ENCODE data around the gene ITGA5. TPM values are rescaled to one million over a fixed set of nuclear protein-coding genes. Genes with fewer than 3 reads are reported as not detected.

ITGA5 gene
- total RNA-seq, 1 experiment from 2014 or later: 12.2 TPM

GRCh38 chr12:54425702-54426101 lies 6.6 kb upstream of the ITGA5 start:
- Histone ChIP-seq H3K56ac (ENCODE audit: insufficient read length, low read depth, low read length) (no peak overlapping the region), H2BK15ac (ENCODE audit: low read depth, low read length) (no peak overlapping the region), H2BK120ac (ENCODE audit: low read depth, low read length, poor library complexity, severe bottlenecking) (no peak overlapping the region), H3K23me2 (ENCODE audit: insufficient read length, low read depth, low read length, poor library complexity, severe bottlenecking) (no peaks in the 10 kb centered on the region), H3K4me2 (ENCODE audit: insufficient read depth, insufficient read length, low read length) (no peak overlapping the region), H3K79me2 (ENCODE audit: insufficient read depth, low read length) (no peaks in the 10 kb centered on the region), H2BK20ac (ENCODE audit: low read depth, low read length, poor library complexity, severe bottlenecking) (no peak overlapping the region), H3K9ac (ENCODE audit: extremely low read depth, insufficient read length, low read length) (no peak overlapping the region), H3T11ph (ENCODE audit: low read length) (no peak overlapping the region), H3K14ac (ENCODE audit: insufficient read depth, low read length) (no peak overlapping the region), H2BK12ac (ENCODE audit: insufficient read length, low read depth, low read length) (no peak overlapping the region), H4K91ac (ENCODE audit: insufficient read length, low read depth, low read length) (no peak overlapping the region), H3K27me3 (ENCODE audit: insufficient read depth, low read length) (peaks cover 3% of the 10 kb centered on the region; the same call in 1 of the 2 replicates), H3K4ac (ENCODE audit: low read depth, low read length) (no peak overlapping the region), H3K4me1 (ENCODE audit: insufficient read depth, low read length) (peaks cover 5% of the 10 kb centered on the region; the same call in 1 of the 2 replicates), H4K5ac (ENCODE audit: insufficient read length, low read depth, low read length) (no peak overlapping the region), H3K18ac (ENCODE audit: insufficient read length, low read depth, low read length) (no peak overlapping the region), H2BK5ac (ENCODE audit: insufficient read length, low read length) (no peak overlapping the region), H3K27ac (ENCODE audit: insufficient read length, low read depth, low read length) (no peak overlapping the region), H3K23ac (ENCODE audit: insufficient read length, low read depth, low read length) (no peak overlapping the region), H3K79me1 (ENCODE audit: insufficient read depth, low read depth, low read length, poor library complexity, severe bottlenecking) (no peaks in the 10 kb centered on the region), H4K8ac (replicated peaks; ENCODE audit: insufficient read length, low read depth, low read length) (no peak overlapping the region), H4K20me1 (ENCODE audit: control insufficient read depth, insufficient read depth, insufficient read length) (no peaks in the 10 kb centered on the region), H3K9me3 (ENCODE audit: control insufficient read depth, low read depth, low read length) (no peaks in the 10 kb centered on the region), H2AFZ (ENCODE audit: low read length) (no peak overlapping the region), H2AK5ac (ENCODE audit: insufficient read length, low read length) (no peak overlapping the region)
- Mint-ChIP-seq H3K4me3 (no peak overlapping the region), H3K36me3 (ENCODE audit: insufficient read depth in 1 of 3, low read depth in 3 of 3) (no peaks in the 10 kb centered on the region), H3K27me3 (ENCODE audit: low read depth) (peaks cover 88% of the 10 kb centered on the region), H3K27ac (no peak overlapping the region), H3K4me1 (peaks cover 31 to 44% of the 10 kb centered on the region in 2 experiments), H3K9me3 (peaks cover 3% of the 10 kb centered on the region in 2 experiments; a peak in 3 of 5 replicates)
- TF ChIP-seq, protein P1, sequence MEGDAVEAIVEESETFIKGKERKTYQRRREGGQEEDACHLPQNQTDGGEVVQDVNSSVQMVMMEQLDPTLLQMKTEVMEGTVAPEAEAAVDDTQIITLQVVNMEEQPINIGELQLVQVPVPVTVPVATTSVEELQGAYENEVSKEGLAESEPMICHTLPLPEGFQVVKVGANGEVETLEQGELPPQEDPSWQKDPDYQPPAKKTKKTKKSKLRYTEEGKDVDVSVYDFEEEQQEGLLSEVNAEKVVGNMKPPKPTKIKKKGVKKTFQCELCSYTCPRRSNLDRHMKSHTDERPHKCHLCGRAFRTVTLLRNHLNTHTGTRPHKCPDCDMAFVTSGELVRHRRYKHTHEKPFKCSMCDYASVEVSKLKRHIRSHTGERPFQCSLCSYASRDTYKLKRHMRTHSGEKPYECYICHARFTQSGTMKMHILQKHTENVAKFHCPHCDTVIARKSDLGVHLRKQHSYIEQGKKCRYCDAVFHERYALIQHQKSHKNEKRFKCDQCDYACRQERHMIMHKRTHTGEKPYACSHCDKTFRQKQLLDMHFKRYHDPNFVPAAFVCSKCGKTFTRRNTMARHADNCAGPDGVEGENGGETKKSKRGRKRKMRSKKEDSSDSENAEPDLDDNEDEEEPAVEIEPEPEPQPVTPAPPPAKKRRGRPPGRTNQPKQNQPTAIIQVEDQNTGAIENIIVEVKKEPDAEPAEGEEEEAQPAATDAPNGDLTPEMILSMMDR (conservative IDR thresholded peaks at IDR 0.05): no peak
- WGBS (ENCODE audit: extremely low coverage, insufficient read length, low lambda C conversion rate): no CpG with 5 or more reads among the region's 2 CpGs
- DNase-seq: peak; percentile 59
